ENCODE measurements around the gene RNU7-1.

- TF ChIP-seq CTCF (conservative IDR thresholded peaks at IDR 0.05 in 1 of 2, IDR thresholded peaks at IDR 0.05 in 1 of 2; ENCODE audit: low read depth in 1 of 2, low read length in 2 of 2) (no peak), EZH2 (IDR thresholded peaks at IDR 0.05; ENCODE audit: low read length, missing control alignments) (no peak)
These were observed 24.0 kb upstream of the RNU7-1 start for GRCh38 chr12:6919588-6919987.
